ENCODE measurements around the gene GOT1. TPM values are rescaled to one million over a fixed set of nuclear protein-coding genes. Genes with fewer than 3 reads are reported as not detected.

GOT1 gene
- total and polyA plus RNA-seq, 2 donors from 2014 or later, result 73.2 to 241 TPM

DNA sequence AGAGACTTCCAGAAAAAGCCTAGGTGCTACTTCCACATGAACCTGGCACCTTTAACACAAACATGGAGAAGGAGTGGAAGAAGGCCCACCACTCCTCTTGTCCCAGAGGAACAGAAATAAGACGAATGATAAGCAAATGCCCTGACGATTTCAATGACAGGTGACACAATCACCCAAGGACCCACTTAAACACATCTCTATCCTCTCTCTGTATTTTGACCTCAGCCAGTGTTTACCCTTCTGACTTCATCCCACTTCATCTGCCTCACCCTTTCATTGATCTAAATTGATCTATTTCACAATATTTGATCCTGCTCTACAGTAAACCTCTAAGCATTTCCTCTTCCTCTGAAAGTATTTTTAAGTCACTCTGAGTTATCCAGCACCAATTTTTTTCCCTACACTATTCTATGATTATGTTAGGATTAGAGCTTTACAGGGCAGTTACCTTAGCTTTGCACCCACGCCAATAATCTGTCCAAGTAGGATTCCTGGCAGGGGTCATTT is 9.1 kb downstream of the GOT1 start:
- intact Hi-C loops (cut with DNase I), result loop anchor here (10.0 kb wide), 1 partner anchor 194 kb away; no protein-coding TSS in a partner anchor
- no peak overlapping the region for H3K27ac ChIP-seq (ENCODE audit: low read depth in 2 of 2, low read length in 2 of 2)
- FAIRE-seq, result no peak

DNA sequence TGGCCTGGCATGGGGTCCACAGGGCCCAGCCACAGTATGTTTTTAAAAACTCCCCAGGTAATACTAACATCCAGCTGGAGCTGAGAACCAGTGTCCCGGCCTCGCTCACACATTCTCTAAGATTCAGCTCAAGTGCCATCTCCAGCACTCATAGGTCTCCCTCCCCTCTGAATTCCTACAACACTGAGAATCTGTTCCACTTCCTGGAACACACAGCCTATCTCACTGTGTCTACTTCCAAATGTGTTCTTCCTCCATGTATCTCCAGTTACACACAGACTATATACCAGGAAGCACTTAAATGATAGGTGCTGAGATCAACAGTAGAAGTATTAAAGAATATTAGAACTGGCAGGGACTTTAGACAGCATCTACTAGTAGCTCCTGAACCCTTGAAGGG is 10.7 kb downstream of the GOT1 start:
- H3K9ac ChIP-seq (ENCODE audit: low read length in 3 of 3), result no peak overlapping the region
- intact Hi-C loops (cut with DNase I), result loop anchor here (10.0 kb wide), 1 partner anchor 195 kb away; no protein-coding TSS in a partner anchor
- H3K27me3 ChIP-seq (ENCODE audit: control insufficient read depth, insufficient read depth, low read length), result no peaks in the 10 kb centered on the region
- FAIRE-seq (no peak), DNase-seq (no peak)
- H3K4me3 ChIP-seq (ENCODE audit: low read length in 3 of 3), result no peak overlapping the region
- no peak overlapping the region for H3K27ac ChIP-seq (ENCODE audit: low read depth in 2 of 2, low read length in 2 of 2)
- peaks cover 0 to 3% (median 0%) of the 10 kb centered on the region in 3 donors for H3K4me1 ChIP-seq (ENCODE audit: control insufficient read depth in 2 of 3, insufficient read depth in 2 of 3, low read depth in 1 of 3, low read length in 3 of 3)
- H3K36me3 ChIP-seq (ENCODE audit: control insufficient read depth in 2 of 3, insufficient read depth in 3 of 3, low read length in 3 of 3), result peaks cover 2 to 21% (median 17%) of the 10 kb centered on the region in 3 donors
- no peaks in the 10 kb centered on the region for H3K9me3 ChIP-seq (ENCODE audit: control insufficient read depth in 2 of 3, insufficient read depth in 1 of 3, low read length in 3 of 3)
- TF ChIP-seq, protein P1, sequence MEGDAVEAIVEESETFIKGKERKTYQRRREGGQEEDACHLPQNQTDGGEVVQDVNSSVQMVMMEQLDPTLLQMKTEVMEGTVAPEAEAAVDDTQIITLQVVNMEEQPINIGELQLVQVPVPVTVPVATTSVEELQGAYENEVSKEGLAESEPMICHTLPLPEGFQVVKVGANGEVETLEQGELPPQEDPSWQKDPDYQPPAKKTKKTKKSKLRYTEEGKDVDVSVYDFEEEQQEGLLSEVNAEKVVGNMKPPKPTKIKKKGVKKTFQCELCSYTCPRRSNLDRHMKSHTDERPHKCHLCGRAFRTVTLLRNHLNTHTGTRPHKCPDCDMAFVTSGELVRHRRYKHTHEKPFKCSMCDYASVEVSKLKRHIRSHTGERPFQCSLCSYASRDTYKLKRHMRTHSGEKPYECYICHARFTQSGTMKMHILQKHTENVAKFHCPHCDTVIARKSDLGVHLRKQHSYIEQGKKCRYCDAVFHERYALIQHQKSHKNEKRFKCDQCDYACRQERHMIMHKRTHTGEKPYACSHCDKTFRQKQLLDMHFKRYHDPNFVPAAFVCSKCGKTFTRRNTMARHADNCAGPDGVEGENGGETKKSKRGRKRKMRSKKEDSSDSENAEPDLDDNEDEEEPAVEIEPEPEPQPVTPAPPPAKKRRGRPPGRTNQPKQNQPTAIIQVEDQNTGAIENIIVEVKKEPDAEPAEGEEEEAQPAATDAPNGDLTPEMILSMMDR (IDR thresholded peaks at IDR 0.05; ENCODE audit: borderline replicate concordance, extremely low read depth, insufficient read depth), result no peak

More for the DNA sequence above, 9.1 kb downstream of the GOT1 start:
- no peak overlapping the region for H3K4me3 ChIP-seq (ENCODE audit: low read length in 3 of 3)
- no peak for DNase-seq
- H3K36me3 ChIP-seq (ENCODE audit: control insufficient read depth in 2 of 3, insufficient read depth in 3 of 3, low read length in 3 of 3), result peaks cover 5 to 31% (median 24%) of the 10 kb centered on the region in 3 donors
- H3K9me3 ChIP-seq (ENCODE audit: control insufficient read depth in 2 of 3, insufficient read depth in 1 of 3, low read length in 3 of 3), result no peaks in the 10 kb centered on the region
- TF ChIP-seq, protein P1 (IDR thresholded peaks at IDR 0.05; ENCODE audit: borderline replicate concordance, extremely low read depth, insufficient read depth), result no peak
- H3K4me1 ChIP-seq (ENCODE audit: control insufficient read depth in 2 of 3, insufficient read depth in 2 of 3, low read depth in 1 of 3, low read length in 3 of 3), result peaks cover 0 to 18% (median 8%) of the 10 kb centered on the region in 3 donors
- no peaks in the 10 kb centered on the region for H3K27me3 ChIP-seq (ENCODE audit: control insufficient read depth, insufficient read depth, low read length)
- H3K9ac ChIP-seq (ENCODE audit: low read length in 3 of 3), result no peak overlapping the region

DNA sequence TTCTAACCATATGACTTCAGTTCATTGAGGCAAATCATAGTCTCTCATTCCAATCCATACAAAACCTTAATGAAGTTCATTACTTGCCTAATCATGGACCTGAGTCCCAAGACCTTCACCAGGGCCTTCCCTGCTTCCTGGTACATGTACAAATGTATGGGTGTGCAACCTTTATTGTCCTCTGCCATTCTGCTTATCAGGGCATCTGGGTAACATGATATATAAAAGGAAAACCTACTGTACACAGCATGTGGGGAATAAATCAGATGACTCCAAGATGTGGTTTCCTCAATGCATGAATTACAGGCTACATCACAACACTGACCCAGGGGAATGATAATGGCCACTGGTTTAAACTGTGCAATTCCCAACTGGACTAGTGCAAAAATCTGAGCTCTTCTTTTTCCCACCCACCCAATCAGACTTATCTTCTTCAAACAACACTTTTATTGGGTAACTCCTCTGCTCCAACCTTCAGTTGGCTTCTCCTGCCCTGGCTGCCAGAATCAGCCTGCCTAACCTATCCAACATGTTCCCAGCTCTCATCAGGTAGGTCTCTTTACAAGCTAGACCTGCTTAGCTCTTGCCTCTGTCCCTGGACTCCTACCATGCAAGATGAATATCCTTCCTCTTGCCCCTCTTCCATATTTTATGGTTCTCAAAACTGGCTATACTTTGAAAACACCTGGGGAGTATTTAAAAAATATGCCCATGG is 11.4 kb downstream of the GOT1 start:
- intact Hi-C loops (cut with DNase I), result no loop called here
- Histone ChIP-seq H3K27me3 (ENCODE audit: control insufficient read depth, insufficient read depth, low read length) (no peaks in the 10 kb centered on the region), H3K4me3 (ENCODE audit: low read length in 3 of 3) (no peak overlapping the region), H3K9me3 (ENCODE audit: control insufficient read depth in 2 of 3, insufficient read depth in 1 of 3, low read length in 3 of 3) (no peaks in the 10 kb centered on the region), H3K36me3 (ENCODE audit: control insufficient read depth in 2 of 3, insufficient read depth in 3 of 3, low read length in 3 of 3) (peaks cover 2 to 21% (median 14%) of the 10 kb centered on the region in 3 donors), H3K4me1 (ENCODE audit: control insufficient read depth in 2 of 3, insufficient read depth in 2 of 3, low read depth in 1 of 3, low read length in 3 of 3) (no peaks in the 10 kb centered on the region), H3K9ac (ENCODE audit: low read length in 3 of 3) (no peak overlapping the region), H3K27ac (ENCODE audit: low read depth in 2 of 2, low read length in 2 of 2) (no peak overlapping the region)
- TF ChIP-seq, protein P1 (IDR thresholded peaks at IDR 0.05; ENCODE audit: borderline replicate concordance, extremely low read depth, insufficient read depth), result no peak
- FAIRE-seq, result no peak
- DNase-seq, result no peak

Measured in kidney (tissue), 14 donors.